ENCODE measurements around the gene CACNA2D2. TPM values are rescaled to one million over a fixed set of nuclear protein-coding genes. Genes with fewer than 3 reads are reported as not detected.

CACNA2D2 gene
- total and polyA plus RNA-seq, 2 of the 13 experiments (the other 11 are each of a cell fraction or from before 2014, with no cell fraction given), result not detected

GRCh38 chr3:50493086-50493485 is 10.3 kb downstream of the CACNA2D2 start:
- ATAC-seq (no peak), DNase-seq (ENCODE audit: low spot score) (no peak), FAIRE-seq (no peak)
- BruUV-seq (replicated peaks), result no TSS peak
- H2AFZ ChIP-seq (ENCODE audit: low read length), result no peak overlapping the region
- no peaks in the 10 kb centered on the region for H3K4me1 ChIP-seq (ENCODE audit: insufficient read depth, low read length)
- no peak overlapping the region for H3K4me3 ChIP-seq (replicated peaks in 1 of 3; ENCODE audit: insufficient read depth in 1 of 3, low read depth in 2 of 3, low read length in 3 of 3)
- in situ Hi-C loops (cut with HindIII; ENCODE audit: extremely low pct_ligation_motif_present, low pct_unique_long_range_greater_than_20kb), result no loop called here
- ChIA-PET CTCF (ENCODE audit: low intra/inter-chr PET ratio, low total read pairs) (no interaction called here), POLR2A (no interaction called here)
- intact Hi-C loops (cut with micrococcal nuclease; ENCODE audit: unreplicated experiment), result no loop called here
- H3K27me3 ChIP-seq (ENCODE audit: control insufficient read depth in 1 of 2, insufficient read depth in 2 of 2, low read length in 2 of 2), result peaks cover 7 to 51% of the 10 kb centered on the region in 2 experiments
- no peaks in the 10 kb centered on the region for H3K9me3 ChIP-seq (ENCODE audit: low read length)
- WGBS (ENCODE audit: low lambda C conversion rate), result 33% methylated on average over 4 of the region's 4 CpGs
- TF ChIP-seq RAD21 (CRISPR knock-in tag; IDR thresholded peaks at IDR 0.05) (no peak), ZBTB46 (CRISPR knock-in tag; IDR thresholded peaks at IDR 0.05; ENCODE audit: borderline replicate concordance) (no peak), ATAD3A (CRISPR knock-in tag; IDR thresholded peaks at IDR 0.05) (no peak), ZNF468 (CRISPR knock-in tag; IDR thresholded peaks at IDR 0.05) (no peak), NR2F2 (IDR thresholded peaks at IDR 0.05; ENCODE audit: borderline replicate concordance, low read depth) (no peak), ZNF720 (CRISPR knock-in tag; IDR thresholded peaks at IDR 0.05) (no peak), BCLAF1 (IDR thresholded peaks at IDR 0.05) (no peak), ZNF234 (CRISPR knock-in tag; conservative IDR thresholded peaks at IDR 0.05) (no peak), HMGXB4 (CRISPR knock-in tag; IDR thresholded peaks at IDR 0.05; ENCODE audit: borderline replicate concordance in 1 of 2, low read depth in 1 of 2) (no peak), AGO1 (IDR thresholded peaks at IDR 0.05; ENCODE audit: low read depth, low read length, poor library complexity, severe bottlenecking) (no peak), CEBPG (CRISPR knock-in tag; IDR thresholded peaks at IDR 0.05) (no peak), NFE2L2 (IDR thresholded peaks at IDR 0.05; ENCODE audit: low read length) (no peak), TRIM24 (CRISPR knock-in tag; IDR thresholded peaks at IDR 0.05) (no peak)
- H4K20me1 ChIP-seq (ENCODE audit: insufficient read depth, low read length), result no peaks in the 10 kb centered on the region
- H3K79me2 ChIP-seq (ENCODE audit: insufficient read depth, low read length), result no peaks in the 10 kb centered on the region
- H3K9ac ChIP-seq (ENCODE audit: insufficient read depth, low read depth, low read length), result no peak overlapping the region
- H3K27ac ChIP-seq (ENCODE audit: extremely low read length, insufficient read depth, low read length), result no peak overlapping the region
- H3K36me3 ChIP-seq (replicated peaks in 1 of 2; ENCODE audit: control insufficient read depth in 1 of 2, insufficient read depth in 2 of 2, low read length in 2 of 2), result no peaks in the 10 kb centered on the region
- H3K4me2 ChIP-seq (ENCODE audit: low read depth, low read length), result no peak overlapping the region

Data from HepG2 (cell line).